IMR-90 (cell line): ENCODE results near the gene JAKMIP3. TPM values are rescaled to one million over a fixed set of nuclear protein-coding genes. Genes with fewer than 3 reads are reported as not detected.

ENCODE experiments used
- ATAC-seq: fragments of 200-7000 bp; cut with Tn5 transposase; 2 replicates; pipeline ENCODE4 v1.9.1; 2020; ENCODE audit warnings: low read depth, mild to moderate bottlenecking, moderate library complexity
- BruUV-seq: library from RNA; stranded (reverse); fragments of 400-500 nt; replicated peaks from 2 replicates; lab custom pipeline; 2021; lab: Mats Ljungman, UMichigan
- CTCF ChIA-PET: fragments of 300-600 bp; formaldehyde crosslinking; extraction: SDS; loops from one replicate; lab custom pipeline; 2021; ENCODE audit warnings: antibody characterized with exemption; lab: Yijun Ruan, JAX
- POLR2A ChIA-PET: fragments of 300-600 bp; sonication (Branson Sonifier 250); formaldehyde crosslinking; loops from one replicate; lab custom pipeline; 2022; ENCODE audit warnings: antibody characterized with exemption; ENCODE audit not compliant: unreplicated experiment; lab: Charles Lee
- DNase-seq: peaks from one replicate; pipeline ENCODE4 v3.0.0; 2013
- H2AFZ ChIP-seq: replicated peaks from 2 replicates; pipeline ENCODE3; 2013; ENCODE audit warnings: low read length, mild to moderate bottlenecking; ENCODE audit not compliant: poor library complexity
- H2AK5ac ChIP-seq: 2 replicates; pipeline ENCODE4 v1.6.1; 2013; ENCODE audit warnings: low read depth, low read length, inconsistent platforms
- H2AK9ac ChIP-seq: replicated peaks from 2 replicates; pipeline ENCODE3; 2013; ENCODE audit warnings: mild to moderate bottlenecking, low read depth, low read length, moderate library complexity; ENCODE audit not compliant: poor library complexity
- H2BK120ac ChIP-seq: 2 replicates; pipeline ENCODE4 v1.6.1; 2013; ENCODE audit warnings: low read depth, low read length, inconsistent platforms
- H2BK15ac ChIP-seq: 3 replicates; pipeline ENCODE4 v1.6.1; 2013; ENCODE audit warnings: low read depth, low read length, inconsistent platforms
- H2BK20ac ChIP-seq: 2 replicates; pipeline ENCODE4 v1.6.1; 2013; ENCODE audit warnings: low read depth, mild to moderate bottlenecking, inconsistent platforms, low read length, moderate library complexity
- H2BK5ac ChIP-seq: 2 replicates; pipeline ENCODE4 v1.6.1; 2013; ENCODE audit warnings: mild to moderate bottlenecking, low read depth, low read length, inconsistent platforms; ENCODE audit not compliant: poor library complexity, severe bottlenecking
- H3K14ac ChIP-seq: replicated peaks from 2 replicates; pipeline ENCODE4 v1.6.1; 2013; ENCODE audit warnings: low read depth, low read length, inconsistent platforms
- H3K18ac ChIP-seq: 2 replicates; pipeline ENCODE4 v1.6.1; 2013; ENCODE audit warnings: low read depth, low read length, control low read depth
- H3K23ac ChIP-seq: 2 replicates; pipeline ENCODE4 v1.6.1; 2013; ENCODE audit warnings: low read depth, low read length, inconsistent platforms
- H3K27ac ChIP-seq: 2 replicates; pipeline ENCODE4 v1.5.1; 2013; ENCODE audit warnings: mild to moderate bottlenecking, control low read depth, low read length; ENCODE audit not compliant: insufficient read depth
- H3K27me3 ChIP-seq: 2 replicates; pipeline ENCODE4 v1.6.1; 2013; ENCODE audit warnings: low read length; ENCODE audit not compliant: control insufficient read depth, insufficient read depth
- H3K36me3 ChIP-seq: 2 replicates; pipeline ENCODE4 v1.6.1; 2013; ENCODE audit warnings: low read length, mixed read lengths; ENCODE audit not compliant: control insufficient read depth, insufficient read depth
- H3K4ac ChIP-seq: 2 replicates; pipeline ENCODE4 v1.6.1; 2013; ENCODE audit warnings: low read depth, low read length, inconsistent platforms
- H3K4me1 ChIP-seq: 2 replicates; pipeline ENCODE4 v1.6.1; 2013; ENCODE audit warnings: low read length, mixed read lengths; ENCODE audit not compliant: control insufficient read depth, insufficient read depth
- H3K4me2 ChIP-seq: 2 replicates; pipeline ENCODE4 v1.6.1; 2013; ENCODE audit warnings: low read depth, mild to moderate bottlenecking, control low read depth, low read length, moderate library complexity
- H3K4me3 ChIP-seq: 2 replicates; pipeline ENCODE4 v1.5.1; 2013; ENCODE audit warnings: low read depth, mild to moderate bottlenecking, control low read depth, low read length, moderate library complexity; ENCODE audit not compliant: insufficient read depth
- H3K56ac ChIP-seq: 2 replicates; pipeline ENCODE4 v1.6.1; 2013; ENCODE audit warnings: low read length, inconsistent platforms; ENCODE audit not compliant: insufficient read depth; ENCODE audit errors: extremely low read depth
- H3K79me1 ChIP-seq, 2 experiments: 2 replicates each; pipeline ENCODE4 v1.6.1; 2013; ENCODE audit warnings: low read length in 2 of 2, inconsistent platforms in 1 of 2, low read depth in 1 of 2
- H3K9ac ChIP-seq: 2 replicates; pipeline ENCODE4 v1.6.1; 2013; ENCODE audit warnings: low read depth, low read length, control low read depth
- H3K9me1 ChIP-seq: 2 replicates; pipeline ENCODE4 v1.6.1; 2013; ENCODE audit warnings: low read length, inconsistent platforms; ENCODE audit not compliant: insufficient read depth
- H3K9me3 ChIP-seq: 2 replicates; pipeline ENCODE4 v1.6.1; 2013; ENCODE audit warnings: low read length; ENCODE audit not compliant: control insufficient read depth, insufficient read depth
- H4K20me1 ChIP-seq: 2 replicates; pipeline ENCODE4 v1.6.1; 2013; ENCODE audit warnings: low read length, inconsistent platforms; ENCODE audit not compliant: insufficient read depth
- H4K5ac ChIP-seq: 2 replicates; pipeline ENCODE4 v1.6.1; 2013; ENCODE audit warnings: mild to moderate bottlenecking, low read depth, low read length, control low read depth
- H4K8ac ChIP-seq, 2 experiments: 2 replicates each; pipeline ENCODE4 v1.6.1; 2013; ENCODE audit warnings: low read depth in 2 of 2, low read length in 2 of 2, control low read depth in 1 of 2, inconsistent platforms in 1 of 2
- H4K91ac ChIP-seq: 2 replicates; pipeline ENCODE4 v1.6.1; 2013; ENCODE audit warnings: low read depth, low read length, inconsistent platforms; ENCODE audit not compliant: insufficient read depth
- BHLHE40 ChIP-seq: fragments of 150-350 bp; IDR thresholded peaks from 2 replicates; pipeline ENCODE4 v1.6.1; 2016; ENCODE audit warnings: mild to moderate bottlenecking, low read depth, low read length
- CEBPB ChIP-seq: IDR thresholded peaks from 2 replicates; pipeline ENCODE4 v1.6.1; 2012; ENCODE audit warnings: low read depth, low read length, improper control_type of control experiment
- MAZ ChIP-seq: IDR thresholded peaks from 2 replicates; pipeline ENCODE4 v1.6.1; 2012; ENCODE audit warnings: low read depth, mild to moderate bottlenecking, low read length, improper control_type of control experiment, moderate library complexity, borderline replicate concordance
- MXI1 ChIP-seq: IDR thresholded peaks from 2 replicates; pipeline ENCODE4 v1.6.1; 2012; ENCODE audit warnings: low read depth, mild to moderate bottlenecking, low read length, moderate library complexity, borderline replicate concordance
- POLR2A ChIP-seq: IDR thresholded peaks from 2 replicates; pipeline ENCODE4 v1.6.1; 2012; ENCODE audit warnings: mild to moderate bottlenecking, low read depth, low read length
- RAD21 ChIP-seq: IDR thresholded peaks from 2 replicates; pipeline ENCODE4 v1.6.1; 2012; ENCODE audit warnings: low read length, improper control_type of control experiment
- RFX5 ChIP-seq: IDR thresholded peaks from 2 replicates; pipeline ENCODE4 v1.8.0; 2012; ENCODE audit warnings: low read depth, mild to moderate bottlenecking, low read length, moderate library complexity
- SMC3 ChIP-seq: fragments of 150-350 bp; IDR thresholded peaks from 2 replicates; pipeline ENCODE4 v1.6.1; 2016; ENCODE audit warnings: low read depth, mild to moderate bottlenecking, antibody characterized with exemption, low read length, moderate library complexity
- WGBS, 2 experiments: methylation state at CpG; one replicate each; pipeline versions ENCODE4 v1.1.5 to v1.1.7; 2013; ENCODE audit warnings: missing lambda C conversion rate in 2 of 2; ENCODE audit not compliant: insufficient read length in 1 of 2; ENCODE audit errors: extremely low coverage in 2 of 2; 5-methylcytosine and 5-hydroxymethylcytosine counted together
- dilution Hi-C: fragments of 300-500 bp; cut with HindIII; formaldehyde crosslinking; loops from one replicate; pipeline ENCODE4 v1.14.3; 2018; ENCODE audit warnings: low sequenced_read_pairs; ENCODE audit not compliant: unreplicated experiment
- in situ Hi-C: fragments of 300-500 bp; cut with MboI; formaldehyde crosslinking; loops from 3 replicates; pipeline ENCODE4 v1.14.3; 2019; ENCODE audit warnings: low sequenced_read_pairs, inconsistent platforms, mixed read lengths
- intact Hi-C: fragments of 100-400 bp; cut with micrococcal nuclease; formaldehyde crosslinking; loops from 2 replicates; pipeline ENCODE4 v1.10.0; 2022
- polyA plus RNA-seq, 3 experiments: library from polyadenylated mRNA; depleted of rRNA; stranded (reverse); fragments of >200 nt; gene quantifications; 2 replicates each; pipeline ENCODE4 v1.2.3, GENCODE V29; 2012; ENCODE audit warnings: low replicate concordance in 1 of 3
- total RNA-seq: library from RNA; depleted of rRNA; stranded (reverse); fragments of >200 nt; gene quantifications from 2 replicates; pipeline ENCODE4 v1.2.3, GENCODE V29; 2012
- TF ChIP-seq, protein P1 (sequence below): conservative IDR thresholded peaks from 2 replicates; pipeline ENCODE4 v1.5.1; 2012; ENCODE audit warnings: mild to moderate bottlenecking, low read depth, low read length, improper control_type of control experiment

Gene JAKMIP3
- total and polyA plus RNA-seq, 2 of the 4 experiments (the other 2 are of a cell fraction) = under 0.01 to 0.22 TPM

DNA sequence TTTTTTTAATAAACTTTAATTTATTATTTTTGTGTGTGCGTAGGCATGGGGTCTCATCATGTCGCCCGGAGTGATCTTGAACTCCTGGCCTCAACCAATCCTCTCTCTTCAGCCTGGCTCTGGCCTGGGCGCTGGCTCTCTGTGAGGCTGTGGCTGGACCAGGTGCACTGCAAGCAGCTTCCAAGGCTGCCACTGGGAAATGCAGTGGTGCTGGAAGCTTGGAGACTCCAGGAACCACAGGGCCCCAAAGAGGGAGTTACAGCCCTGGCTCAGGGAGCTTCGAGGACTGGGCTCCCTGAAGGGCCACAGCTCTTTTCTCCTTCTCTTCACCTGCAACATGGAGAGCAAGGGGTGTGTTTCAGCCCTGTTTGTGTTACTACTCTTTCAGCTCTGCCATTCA is 47.3 kb upstream of the JAKMIP3 start:
- Histone ChIP-seq H2BK120ac (no peak overlapping the region), H2AK5ac (no peak overlapping the region), H3K36me3 (no peaks in the 10 kb centered on the region), H3K4ac (no peak overlapping the region), H2AK9ac (no peak overlapping the region), H3K23ac (no peak overlapping the region), H3K9ac (no peak overlapping the region), H2BK20ac (no peak overlapping the region), H3K4me1 (no peaks in the 10 kb centered on the region), H4K91ac (no peak overlapping the region), H2BK15ac (no peak overlapping the region), H4K20me1 (no peaks in the 10 kb centered on the region), H4K5ac (no peak overlapping the region), H3K9me3 (no peaks in the 10 kb centered on the region), H2BK5ac (no peak overlapping the region), H3K27ac (no peak overlapping the region), H3K4me2 (no peak overlapping the region), H3K56ac (no peak overlapping the region), H2AFZ (no peak overlapping the region), H3K27me3 (peaks cover 26% of the 10 kb centered on the region), H3K9me1 (no peaks in the 10 kb centered on the region), H3K14ac (no peak overlapping the region), H3K4me3 (no peak overlapping the region), H3K79me1 (no peaks in the 10 kb centered on the region), H3K18ac (no peak overlapping the region), H4K8ac (no peak overlapping the region)
- dilution Hi-C loops (no loop called here), intact Hi-C loops (no loop called here), in situ Hi-C loops (loop anchor here (25.0 kb wide), 1 partner anchor 1831 kb away; no protein-coding TSS in a partner anchor)
- no peak for DNase-seq
- CTCF ChIA-PET = no interaction called here
- TF ChIP-seq RAD21 (no peak), RFX5 (no peak), BHLHE40 (no peak), CEBPB (no peak), MAZ (no peak), SMC3 (no peak), MXI1 (no peak), POLR2A (no peak)
- TF ChIP-seq, protein P1, sequence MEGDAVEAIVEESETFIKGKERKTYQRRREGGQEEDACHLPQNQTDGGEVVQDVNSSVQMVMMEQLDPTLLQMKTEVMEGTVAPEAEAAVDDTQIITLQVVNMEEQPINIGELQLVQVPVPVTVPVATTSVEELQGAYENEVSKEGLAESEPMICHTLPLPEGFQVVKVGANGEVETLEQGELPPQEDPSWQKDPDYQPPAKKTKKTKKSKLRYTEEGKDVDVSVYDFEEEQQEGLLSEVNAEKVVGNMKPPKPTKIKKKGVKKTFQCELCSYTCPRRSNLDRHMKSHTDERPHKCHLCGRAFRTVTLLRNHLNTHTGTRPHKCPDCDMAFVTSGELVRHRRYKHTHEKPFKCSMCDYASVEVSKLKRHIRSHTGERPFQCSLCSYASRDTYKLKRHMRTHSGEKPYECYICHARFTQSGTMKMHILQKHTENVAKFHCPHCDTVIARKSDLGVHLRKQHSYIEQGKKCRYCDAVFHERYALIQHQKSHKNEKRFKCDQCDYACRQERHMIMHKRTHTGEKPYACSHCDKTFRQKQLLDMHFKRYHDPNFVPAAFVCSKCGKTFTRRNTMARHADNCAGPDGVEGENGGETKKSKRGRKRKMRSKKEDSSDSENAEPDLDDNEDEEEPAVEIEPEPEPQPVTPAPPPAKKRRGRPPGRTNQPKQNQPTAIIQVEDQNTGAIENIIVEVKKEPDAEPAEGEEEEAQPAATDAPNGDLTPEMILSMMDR = no peak
- WGBS, 2 experiments = no CpG with 5 or more reads among the region's 5 CpGs
- no peak for ATAC-seq
- no TSS peak for BruUV-seq
- POLR2A ChIA-PET = no interaction called here
